ENCODE measurements around the gene KCNIP1.
A peak's percentile ranks its signal among the peaks of the same experiment; 100 is the strongest.

KCNIP1 gene

DNA sequence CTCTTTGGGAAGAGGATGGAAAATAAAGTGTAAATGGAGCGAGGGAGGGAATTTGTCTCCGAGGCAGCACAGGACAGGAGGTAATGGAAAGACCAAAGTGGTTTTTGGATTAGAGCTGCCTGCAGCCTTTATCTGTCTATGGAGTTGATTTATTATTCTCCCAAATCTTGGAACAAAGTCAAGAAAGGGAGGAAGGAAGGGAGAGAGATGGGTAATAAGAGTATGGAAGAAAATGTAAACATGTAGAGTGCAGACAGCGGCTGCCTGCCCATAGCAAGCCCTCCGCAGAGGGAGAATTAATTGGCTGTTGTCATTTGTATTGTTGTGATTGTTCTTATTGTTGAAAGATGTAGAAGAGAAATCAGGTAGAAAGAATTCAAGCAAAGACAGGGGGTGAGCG lies 15.7 kb downstream of the KCNIP1 start:
- Histone ChIP-seq H3K9me3 (replicated peaks in 1 of 2; ENCODE audit: control insufficient read depth in 2 of 2, insufficient read depth in 1 of 2, low read depth in 1 of 2, low read length in 2 of 2) (no peaks in the 10 kb centered on the region), H4K8ac (ENCODE audit: low read depth, low read length) (no peak overlapping the region), H3K4ac (ENCODE audit: low read length) (no peak overlapping the region), H4K91ac (ENCODE audit: low read depth, low read length, poor library complexity) (no peak overlapping the region), H2BK120ac (ENCODE audit: low read depth, low read length) (no peak overlapping the region), H3K4me1 (ENCODE audit: control insufficient read depth in 2 of 2, insufficient read depth in 1 of 2, low read depth in 1 of 2, low read length in 2 of 2) (peaks cover 0 to 2% of the 10 kb centered on the region in 2 donors), H3K4me3 (ENCODE audit: low read length in 2 of 2) (no peak overlapping the region), H2BK5ac (ENCODE audit: low read length) (no peak overlapping the region), H2AFZ (ENCODE audit: low read length) (no peak overlapping the region), H3K14ac (ENCODE audit: low read length) (no peak overlapping the region), H3K23ac (ENCODE audit: low read depth, low read length, poor library complexity) (no peak overlapping the region), H3K27ac (replicated peaks; ENCODE audit: low read length) (no peak overlapping the region), H3K79me1 (ENCODE audit: low read depth, low read length) (peaks cover 3% of the 10 kb centered on the region), H2BK12ac (ENCODE audit: low read length) (no peak overlapping the region), H3K27me3 (ENCODE audit: control insufficient read depth in 3 of 3, insufficient read depth in 3 of 3, low read depth in 1 of 3, low read length in 3 of 3) (no peaks in the 10 kb centered on the region), H3K18ac (ENCODE audit: low read length) (no peak overlapping the region), H2BK15ac (ENCODE audit: low read length) (no peak overlapping the region), H2AK5ac (ENCODE audit: low read depth, low read length) (no peak overlapping the region), H3K4me2 (ENCODE audit: insufficient read depth, low read length, poor library complexity, severe bottlenecking) (no peak overlapping the region), H3K36me3 (replicated peaks in 1 of 2; ENCODE audit: control insufficient read depth in 2 of 2, insufficient read depth in 2 of 2, low read length in 2 of 2) (no peaks in the 10 kb centered on the region), H3K9ac (ENCODE audit: low read depth, low read length, poor library complexity) (no peak overlapping the region)
- WGBS, 2 donors (ENCODE audit: extremely low coverage in 2 of 2, insufficient read length in 2 of 2, insufficient replicate concordance in 1 of 2), result no CpG with 5 or more reads among the region's 5 CpGs
- DNase-seq (ENCODE audit: low spot score), result no peak

DNA sequence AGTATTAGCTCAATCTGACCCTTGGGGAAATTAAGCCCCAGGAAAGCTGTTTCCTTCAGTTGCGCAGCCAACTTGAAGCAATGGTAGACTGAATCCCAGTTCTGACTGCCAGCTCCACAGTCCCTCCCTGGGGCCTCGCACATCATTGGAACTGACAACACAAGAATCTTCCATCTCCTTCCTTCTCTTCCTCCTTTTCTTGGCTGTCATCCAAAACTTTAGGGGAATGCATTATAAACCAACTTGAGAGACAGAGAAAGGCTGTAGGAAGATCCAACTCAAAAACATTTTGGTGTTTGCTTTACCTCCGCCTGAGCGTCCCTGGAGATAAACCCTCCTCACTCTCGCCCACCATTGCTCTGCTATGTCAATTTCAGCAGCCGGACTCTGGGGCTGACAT lies 16.6 kb downstream of the KCNIP1 start:
- Histone ChIP-seq H3K18ac (ENCODE audit: low read length) (no peak overlapping the region), H3K23ac (ENCODE audit: low read depth, low read length, poor library complexity) (no peak overlapping the region), H3K27ac (replicated peaks; ENCODE audit: low read length) (no peak overlapping the region), H3K4me1 (ENCODE audit: control insufficient read depth in 2 of 2, insufficient read depth in 1 of 2, low read depth in 1 of 2, low read length in 2 of 2) (peaks cover 0 to 2% of the 10 kb centered on the region in 2 donors), H3K9ac (ENCODE audit: low read depth, low read length, poor library complexity) (no peak overlapping the region), H2BK120ac (ENCODE audit: low read depth, low read length) (no peak overlapping the region), H3K9me3 (replicated peaks in 1 of 2; ENCODE audit: control insufficient read depth in 2 of 2, insufficient read depth in 1 of 2, low read depth in 1 of 2, low read length in 2 of 2) (no peaks in the 10 kb centered on the region), H2BK5ac (ENCODE audit: low read length) (no peak overlapping the region), H4K8ac (ENCODE audit: low read depth, low read length) (no peak overlapping the region), H2BK15ac (ENCODE audit: low read length) (no peak overlapping the region), H3K4ac (ENCODE audit: low read length) (no peak overlapping the region), H3K27me3 (ENCODE audit: control insufficient read depth in 3 of 3, insufficient read depth in 3 of 3, low read depth in 1 of 3, low read length in 3 of 3) (no peaks in the 10 kb centered on the region), H3K4me2 (ENCODE audit: insufficient read depth, low read length, poor library complexity, severe bottlenecking) (no peak overlapping the region), H3K4me3 (ENCODE audit: low read length in 2 of 2) (no peak overlapping the region), H4K91ac (ENCODE audit: low read depth, low read length, poor library complexity) (no peak overlapping the region), H3K14ac (ENCODE audit: low read length) (no peak overlapping the region), H3K36me3 (replicated peaks in 1 of 2; ENCODE audit: control insufficient read depth in 2 of 2, insufficient read depth in 2 of 2, low read length in 2 of 2) (no peaks in the 10 kb centered on the region), H2BK12ac (ENCODE audit: low read length) (no peak overlapping the region), H3K79me1 (ENCODE audit: low read depth, low read length) (peaks cover 3% of the 10 kb centered on the region), H2AFZ (ENCODE audit: low read length) (no peak overlapping the region), H2AK5ac (ENCODE audit: low read depth, low read length) (no peak overlapping the region)
- DNase-seq (ENCODE audit: low spot score), result no peak
- WGBS, 2 donors (ENCODE audit: extremely low coverage in 2 of 2, insufficient read length in 2 of 2, insufficient replicate concordance in 1 of 2), result no CpG with 5 or more reads among the region's 6 CpGs

DNA sequence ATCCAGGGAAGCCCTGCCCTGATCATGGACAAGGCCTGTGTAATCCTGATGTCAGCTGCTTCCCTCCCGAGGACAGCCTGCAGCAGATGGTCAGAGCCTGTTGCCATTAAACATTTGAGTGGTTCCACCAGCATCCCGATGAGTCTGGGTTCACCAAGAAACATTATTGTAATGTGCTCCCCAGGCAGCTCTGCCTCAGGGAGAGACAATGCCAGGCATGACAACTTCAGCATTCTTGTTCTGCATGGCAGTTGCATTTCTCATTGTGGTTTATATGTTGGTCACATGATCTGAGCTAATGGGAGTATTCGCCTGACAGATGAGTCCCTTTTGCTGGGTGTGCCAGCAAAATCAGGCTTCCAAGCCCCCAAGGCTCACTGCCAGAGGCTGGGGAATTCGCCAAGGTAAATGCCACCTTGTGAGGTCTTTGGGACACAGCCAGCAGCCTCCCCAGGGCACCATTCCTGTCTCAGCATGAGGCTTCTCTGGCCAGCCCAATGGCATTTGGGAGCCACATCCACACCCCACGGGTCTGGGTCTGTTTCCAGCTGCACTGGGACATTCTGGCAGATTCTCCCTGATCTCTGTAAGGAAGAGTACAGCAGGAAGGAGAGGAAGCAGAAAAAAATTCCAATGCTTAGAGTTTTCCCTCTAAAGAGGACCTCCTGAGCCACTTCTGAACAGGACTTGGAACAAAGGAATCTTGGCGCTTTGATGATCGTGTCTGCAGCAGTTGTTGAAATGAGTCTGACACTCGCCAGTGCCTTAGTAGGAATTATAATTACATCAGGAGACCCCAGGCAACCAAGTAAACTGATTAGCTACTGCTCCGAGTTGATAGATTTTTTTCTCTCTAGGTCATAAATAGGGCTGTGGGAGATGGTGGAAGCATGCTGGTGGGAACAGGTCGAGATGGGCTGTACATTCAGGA lies 18.7 kb downstream of the KCNIP1 start:
- no peak for DNase-seq (ENCODE audit: low spot score)
- Histone ChIP-seq H3K27ac (replicated peaks; ENCODE audit: low read length) (no peak overlapping the region), H2AK5ac (ENCODE audit: low read depth, low read length) (no peak overlapping the region), H3K36me3 (replicated peaks in 1 of 2; ENCODE audit: control insufficient read depth in 2 of 2, insufficient read depth in 2 of 2, low read length in 2 of 2) (no peaks in the 10 kb centered on the region), H3K9ac (ENCODE audit: low read depth, low read length, poor library complexity) (no peak overlapping the region), H4K91ac (ENCODE audit: low read depth, low read length, poor library complexity) (no peak overlapping the region), H3K9me3 (replicated peaks in 1 of 2; ENCODE audit: control insufficient read depth in 2 of 2, insufficient read depth in 1 of 2, low read depth in 1 of 2, low read length in 2 of 2) (no peaks in the 10 kb centered on the region), H3K18ac (ENCODE audit: low read length) (no peak overlapping the region), H3K27me3 (ENCODE audit: control insufficient read depth in 3 of 3, insufficient read depth in 3 of 3, low read depth in 1 of 3, low read length in 3 of 3) (no peaks in the 10 kb centered on the region), H3K14ac (ENCODE audit: low read length) (no peak overlapping the region), H2BK5ac (ENCODE audit: low read length) (no peak overlapping the region), H2BK15ac (ENCODE audit: low read length) (no peak overlapping the region), H2BK120ac (ENCODE audit: low read depth, low read length) (no peak overlapping the region), H3K4me3 (ENCODE audit: low read length in 2 of 2) (no peak overlapping the region), H3K4me1 (ENCODE audit: control insufficient read depth in 2 of 2, insufficient read depth in 1 of 2, low read depth in 1 of 2, low read length in 2 of 2) (peaks cover 0 to 2% of the 10 kb centered on the region in 2 donors), H2BK12ac (ENCODE audit: low read length) (no peak overlapping the region), H2AFZ (ENCODE audit: low read length) (no peak overlapping the region), H4K8ac (ENCODE audit: low read depth, low read length) (no peak overlapping the region), H3K4ac (ENCODE audit: low read length) (no peak overlapping the region), H3K23ac (ENCODE audit: low read depth, low read length, poor library complexity) (peak overlapping the region; percentile 35), H3K79me1 (ENCODE audit: low read depth, low read length) (peaks cover 3% of the 10 kb centered on the region), H3K4me2 (ENCODE audit: insufficient read depth, low read length, poor library complexity, severe bottlenecking) (no peak overlapping the region)
- WGBS, 2 donors (ENCODE audit: extremely low coverage in 2 of 2, insufficient read length in 2 of 2, insufficient replicate concordance in 1 of 2), result no CpG with 5 or more reads among the region's 10 CpGs

DNA sequence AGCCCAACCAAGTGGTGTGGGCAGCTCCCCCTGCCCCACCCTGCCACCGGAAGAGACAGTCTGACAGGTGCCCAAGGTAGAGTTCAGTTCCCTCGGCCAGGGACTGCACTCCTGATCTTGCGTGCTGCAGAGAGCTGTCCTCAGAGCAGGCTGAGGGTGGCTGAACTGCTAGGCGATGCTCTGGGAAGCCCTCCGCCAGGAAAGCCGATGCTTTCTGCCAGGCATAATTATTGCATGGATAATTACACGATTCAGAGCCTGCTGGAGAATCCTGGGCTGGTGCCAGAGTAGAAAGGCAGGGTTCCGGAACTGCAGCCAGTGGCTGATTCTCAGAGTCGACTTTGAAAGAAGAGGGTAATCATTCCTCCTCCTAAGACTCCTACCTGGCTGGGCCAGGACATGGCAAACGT lies 19.3 kb downstream of the KCNIP1 start:
- H3K27ac ChIP-seq (replicated peaks; ENCODE audit: low read length), result no peak overlapping the region
- DNase-seq (ENCODE audit: low spot score), result no peak
- no peak overlapping the region for H3K4me3 ChIP-seq (ENCODE audit: low read length in 2 of 2)
- no peak overlapping the region for H2BK15ac ChIP-seq (ENCODE audit: low read length)
- no peak overlapping the region for H2BK5ac ChIP-seq (ENCODE audit: low read length)
- no peaks in the 10 kb centered on the region for H3K9me3 ChIP-seq (replicated peaks in 1 of 2; ENCODE audit: control insufficient read depth in 2 of 2, insufficient read depth in 1 of 2, low read depth in 1 of 2, low read length in 2 of 2)
- H3K79me1 ChIP-seq (ENCODE audit: low read depth, low read length), result no peaks in the 10 kb centered on the region
- H4K91ac ChIP-seq (ENCODE audit: low read depth, low read length, poor library complexity), result no peak overlapping the region
- H3K4me2 ChIP-seq (ENCODE audit: insufficient read depth, low read length, poor library complexity, severe bottlenecking), result no peak overlapping the region
- peak overlapping the region; percentile 35 for H3K23ac ChIP-seq (ENCODE audit: low read depth, low read length, poor library complexity)
- no peak overlapping the region for H2AFZ ChIP-seq (ENCODE audit: low read length)
- no CpG with 5 or more reads among the region's 10 CpGs for WGBS, 2 donors (ENCODE audit: extremely low coverage in 2 of 2, insufficient read length in 2 of 2, insufficient replicate concordance in 1 of 2)
- H3K14ac ChIP-seq (ENCODE audit: low read length), result no peak overlapping the region
- H3K4ac ChIP-seq (ENCODE audit: low read length), result no peak overlapping the region
- H3K18ac ChIP-seq (ENCODE audit: low read length), result no peak overlapping the region
- no peaks in the 10 kb centered on the region for H3K36me3 ChIP-seq (replicated peaks in 1 of 2; ENCODE audit: control insufficient read depth in 2 of 2, insufficient read depth in 2 of 2, low read length in 2 of 2)
- H4K8ac ChIP-seq (ENCODE audit: low read depth, low read length), result no peak overlapping the region
- peaks cover 0 to 5% of the 10 kb centered on the region in 2 donors for H3K4me1 ChIP-seq (ENCODE audit: control insufficient read depth in 2 of 2, insufficient read depth in 1 of 2, low read depth in 1 of 2, low read length in 2 of 2)
- H3K27me3 ChIP-seq (ENCODE audit: control insufficient read depth in 3 of 3, insufficient read depth in 3 of 3, low read depth in 1 of 3, low read length in 3 of 3), result no peaks in the 10 kb centered on the region
- H2BK12ac ChIP-seq (ENCODE audit: low read length), result no peak overlapping the region
- H3K9ac ChIP-seq (ENCODE audit: low read depth, low read length, poor library complexity), result no peak overlapping the region
- H2AK5ac ChIP-seq (ENCODE audit: low read depth, low read length), result no peak overlapping the region
- no peak overlapping the region for H2BK120ac ChIP-seq (ENCODE audit: low read depth, low read length)

Measured in neuronal stem cell (in vitro differentiated cells).